SU-DHL-6 (cell line): ENCODE data around the gene MAP2K2.

Experiments used
- EZH2phosphoT487 ChIP-seq: fragments of 200-600 bp; sonication (generic), shearing (Covaris generic); conservative IDR thresholded peaks from 2 replicates; pipeline ENCODE4 v1.6.1; 2018; ENCODE audit warnings: mild to moderate bottlenecking, antibody characterized with exemption, low read length, moderate library complexity, mixed read lengths
- TF ChIP-seq, protein P1 (sequence below): fragments of 200-600 bp; sonication (generic); IDR thresholded peaks from one replicate; pipeline ENCODE4 v1.5.1; 2017; ENCODE audit warnings: antibody characterized with exemption, mild to moderate bottlenecking, low read length, moderate library complexity; ENCODE audit not compliant: insufficient read depth, poor library complexity, severe bottlenecking

DNA sequence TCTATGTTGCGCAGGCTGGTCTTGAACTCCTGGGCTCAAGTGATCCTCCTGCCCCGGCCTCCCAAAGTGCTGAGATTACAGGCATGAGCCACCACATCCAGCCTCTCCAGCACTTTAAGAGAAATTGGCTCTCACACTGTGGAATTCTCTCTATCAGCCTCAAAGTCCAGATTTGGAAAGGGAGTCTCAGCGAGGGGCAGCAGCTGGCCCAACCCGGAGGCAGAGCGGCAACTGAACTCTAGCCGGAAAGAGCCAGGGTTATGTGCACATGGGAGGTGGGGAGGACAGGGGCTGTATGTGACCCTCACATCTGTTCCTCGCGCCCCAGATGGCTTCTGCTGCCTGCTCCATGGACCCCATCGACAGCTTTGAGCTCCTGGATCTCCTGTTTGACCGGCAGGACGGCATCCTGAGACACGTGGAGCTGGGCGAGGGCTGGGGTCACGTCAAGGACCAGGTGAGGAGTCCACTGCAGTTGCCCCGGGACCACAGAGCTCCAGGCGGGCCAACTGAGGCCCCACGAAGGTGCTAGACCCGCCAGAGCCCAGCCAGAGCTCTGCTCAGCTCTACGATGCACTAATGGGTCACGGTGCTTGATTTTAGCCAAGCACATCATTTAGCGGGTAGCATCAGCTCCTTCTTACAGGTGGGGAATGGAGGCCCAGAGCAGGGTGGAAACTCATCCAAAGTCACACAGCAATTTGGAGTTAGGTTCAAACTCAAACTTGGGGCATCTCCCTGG lies 30.8 kb upstream of the MAP2K2 start:
- TF ChIP-seq, protein P1, sequence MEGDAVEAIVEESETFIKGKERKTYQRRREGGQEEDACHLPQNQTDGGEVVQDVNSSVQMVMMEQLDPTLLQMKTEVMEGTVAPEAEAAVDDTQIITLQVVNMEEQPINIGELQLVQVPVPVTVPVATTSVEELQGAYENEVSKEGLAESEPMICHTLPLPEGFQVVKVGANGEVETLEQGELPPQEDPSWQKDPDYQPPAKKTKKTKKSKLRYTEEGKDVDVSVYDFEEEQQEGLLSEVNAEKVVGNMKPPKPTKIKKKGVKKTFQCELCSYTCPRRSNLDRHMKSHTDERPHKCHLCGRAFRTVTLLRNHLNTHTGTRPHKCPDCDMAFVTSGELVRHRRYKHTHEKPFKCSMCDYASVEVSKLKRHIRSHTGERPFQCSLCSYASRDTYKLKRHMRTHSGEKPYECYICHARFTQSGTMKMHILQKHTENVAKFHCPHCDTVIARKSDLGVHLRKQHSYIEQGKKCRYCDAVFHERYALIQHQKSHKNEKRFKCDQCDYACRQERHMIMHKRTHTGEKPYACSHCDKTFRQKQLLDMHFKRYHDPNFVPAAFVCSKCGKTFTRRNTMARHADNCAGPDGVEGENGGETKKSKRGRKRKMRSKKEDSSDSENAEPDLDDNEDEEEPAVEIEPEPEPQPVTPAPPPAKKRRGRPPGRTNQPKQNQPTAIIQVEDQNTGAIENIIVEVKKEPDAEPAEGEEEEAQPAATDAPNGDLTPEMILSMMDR, result no peak
- TF ChIP-seq EZH2phosphoT487, result no peak
